Uterus (tissue), 4 donors: ENCODE results near the gene NECTIN4. TPM values are rescaled to one million over a fixed set of nuclear protein-coding genes. Genes with fewer than 3 reads are reported as not detected.
A peak's percentile ranks its signal among the peaks of the same experiment; 100 is the strongest.

Experiments
- DNase-seq, 2 donors: peaks; one replicate each; pipeline ENCODE4 v3.0.0-alpha.2; 2019 to 2020
- H3K27ac ChIP-seq, 2 donors: fragments of 200-600 bp; sonication (generic); 1 replicate in 1 of 2; 2 replicates in 1 of 2; pipeline ENCODE4 v1.5.1; 2016 to 2018
- H3K27me3 ChIP-seq, 2 donors: fragments of 200-600 bp; sonication (generic); one replicate each; pipeline ENCODE4 v1.5.1; 2018 to 2019; ENCODE audit warnings: control low read depth in 1 of 2
- H3K36me3 ChIP-seq, 2 donors: fragments of 200-600 bp; sonication (generic); one replicate each; pipeline ENCODE4 v1.5.1; 2019; ENCODE audit warnings: control low read depth in 1 of 2
- H3K4me1 ChIP-seq, 2 donors: fragments of 200-600 bp; sonication (generic); one replicate each; pipeline ENCODE4 v1.5.1; 2018 to 2019; ENCODE audit warnings: control low read depth in 1 of 2
- H3K4me3 ChIP-seq, 2 donors: fragments of 200-600 bp; sonication (generic); 1 replicate in 1 of 2; 2 replicates in 1 of 2; pipeline ENCODE4 v1.5.1; 2018 to 2019; ENCODE audit warnings: mild to moderate bottlenecking in 1 of 2
- H3K9me3 ChIP-seq, 2 donors: fragments of 200-600 bp; sonication (generic); one replicate each; pipeline ENCODE4 v1.5.1; 2019; ENCODE audit warnings: control low read depth in 1 of 2
- CTCF ChIP-seq, 4 experiments: fragments of 200-600 bp in 2 of 4; fragments of 450-650 bp in 2 of 4; sonication (generic) in 2 of 4; IDR thresholded peaks; one replicate each; pipeline ENCODE4 v1.5.1; 2016 to 2019; ENCODE audit warnings: antibody characterized with exemption in 4 of 4, mild to moderate bottlenecking in 2 of 4, moderate library complexity in 1 of 4
- POLR2A ChIP-seq, 2 donors: fragments of 450-650 bp; IDR thresholded peaks; one replicate each; pipeline ENCODE4 v1.6.1; 2016; ENCODE audit warnings: antibody characterized with exemption in 2 of 2, mild to moderate bottlenecking in 1 of 2, moderate library complexity in 1 of 2
- intact Hi-C: fragments of 100-400 bp; cut with DNase I; formaldehyde crosslinking; loops from one replicate; pipeline ENCODE4 v1.15.1; 2023; ENCODE audit warnings: low total_unique reads
- total RNA-seq, 4 donors: library from RNA; depleted of rRNA in 3 of 4; stranded (reverse); fragments of >200 nt in 3 of 4; gene quantifications; one replicate each; pipeline versions ENCODE4 v1.1.0 to v1.2.4, GENCODE V29; 2014 to 2023
- donor health status: DM: yes; HTN: yes; CAD: no.

The NECTIN4 gene
- total RNA-seq, 4 donors from 2014 or later = 2.1 TPM; not detected in 3

DNA sequence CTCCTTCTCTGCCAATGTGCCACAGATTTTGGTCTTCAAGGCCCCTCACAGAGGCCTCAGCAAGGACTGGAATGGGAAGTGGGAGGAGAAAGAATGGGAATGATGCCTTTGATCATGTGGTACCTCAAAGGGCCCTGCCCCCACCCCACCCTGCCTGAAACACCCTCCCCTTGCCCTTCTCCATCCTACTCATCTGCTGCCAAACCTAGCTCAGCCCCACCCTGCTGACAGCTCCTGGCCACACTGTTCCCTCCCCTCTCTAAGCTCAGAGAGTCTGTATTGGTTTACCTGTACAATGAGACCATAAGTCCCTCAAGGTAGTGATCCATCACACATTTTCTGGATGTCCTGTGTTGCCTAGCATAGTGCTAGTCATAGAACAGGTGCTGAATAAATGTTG is 12.9 kb downstream of the NECTIN4 start:
- Histone ChIP-seq H3K4me3 (no peak overlapping the region), H3K36me3 (no peaks in the 10 kb centered on the region), H3K27me3 (no peaks in the 10 kb centered on the region), H3K4me1 (no peaks in the 10 kb centered on the region), H3K27ac (no peak overlapping the region), H3K9me3 (no peaks in the 10 kb centered on the region)
- intact Hi-C loops = no loop called here
- TF ChIP-seq POLR2A (IDR thresholded peaks at IDR 0.05) = no peak
- TF ChIP-seq CTCF (IDR thresholded peaks at IDR 0.05) = no peak
- DNase-seq = no peak

GRCh38 chr1:161074676-161075368 is 14.5 kb downstream of the NECTIN4 start:
- no peaks in the 10 kb centered on the region for H3K36me3 ChIP-seq
- no peak overlapping the region for H3K27ac ChIP-seq
- no peak overlapping the region for H3K4me3 ChIP-seq
- no peak for DNase-seq
- no peaks in the 10 kb centered on the region for H3K9me3 ChIP-seq
- H3K4me1 ChIP-seq = no peaks in the 10 kb centered on the region
- no peak for TF ChIP-seq POLR2A (IDR thresholded peaks at IDR 0.05)
- no peak for TF ChIP-seq CTCF (IDR thresholded peaks at IDR 0.05)
- no peaks in the 10 kb centered on the region for H3K27me3 ChIP-seq
- intact Hi-C loops = no loop called here

GRCh38 chr1:161073474-161074121 is 15.8 kb downstream of the NECTIN4 start:
- TF ChIP-seq CTCF (IDR thresholded peaks at IDR 0.05) = no peak
- TF ChIP-seq POLR2A (IDR thresholded peaks at IDR 0.05) = no peak
- Histone ChIP-seq H3K9me3 (no peaks in the 10 kb centered on the region), H3K36me3 (no peaks in the 10 kb centered on the region), H3K27me3 (no peaks in the 10 kb centered on the region), H3K4me3 (no peak overlapping the region), H3K4me1 (no peaks in the 10 kb centered on the region), H3K27ac (no peak overlapping the region)
- intact Hi-C loops = no loop called here
- DNase-seq = no peak

DNA sequence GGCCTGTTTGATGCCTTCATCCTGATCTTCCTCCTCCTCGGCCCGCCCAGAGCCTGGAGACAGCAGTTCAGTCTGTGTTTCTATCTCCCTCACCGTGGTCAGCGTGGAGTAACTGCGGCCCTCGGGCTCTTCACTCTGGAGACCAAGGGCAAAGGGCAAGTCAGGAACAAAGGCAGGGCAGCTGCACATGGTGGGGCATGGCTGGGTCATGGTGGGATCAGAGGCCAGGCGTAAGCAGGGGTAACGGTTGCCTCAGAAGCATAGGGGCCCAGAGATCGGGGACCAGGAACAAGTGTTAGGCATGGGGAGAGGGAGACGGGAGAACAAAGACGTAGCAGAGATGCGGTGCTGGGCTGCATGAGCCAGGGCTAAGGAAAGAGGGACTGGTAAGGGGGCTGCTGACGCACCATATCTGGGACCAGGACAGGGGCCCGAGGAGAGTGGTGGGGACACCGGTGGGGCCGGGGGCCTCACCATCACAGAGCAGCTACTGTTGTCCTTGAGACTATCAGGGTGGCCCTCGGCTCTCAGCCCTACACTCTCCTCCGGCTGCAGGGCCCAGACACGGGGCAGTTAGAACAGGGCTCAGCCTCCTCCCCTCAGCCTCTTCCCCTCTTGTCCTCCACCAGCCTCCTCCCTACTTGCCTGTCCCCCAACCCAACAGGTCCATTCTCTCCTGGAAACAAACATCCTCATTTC is 16.5 kb downstream of the NECTIN4 start:
- Histone ChIP-seq H3K36me3 (no peaks in the 10 kb centered on the region), H3K27me3 (no peaks in the 10 kb centered on the region), H3K4me1 (no peaks in the 10 kb centered on the region), H3K9me3 (no peaks in the 10 kb centered on the region), H3K4me3 (no peak overlapping the region), H3K27ac (no peak overlapping the region)
- DNase-seq = no peak
- no peak for TF ChIP-seq POLR2A (IDR thresholded peaks at IDR 0.05)
- TF ChIP-seq CTCF (IDR thresholded peaks at IDR 0.05) = no peak
- intact Hi-C loops = no loop called here

- DNase-seq = no peak
- intact Hi-C loops = no loop called here
- no peak overlapping the region for H3K4me3 ChIP-seq
- no peaks in the 10 kb centered on the region for H3K9me3 ChIP-seq
- H3K27me3 ChIP-seq = no peaks in the 10 kb centered on the region
- TF ChIP-seq POLR2A (IDR thresholded peaks at IDR 0.05) = no peak
- TF ChIP-seq CTCF (IDR thresholded peaks at IDR 0.05) = peak in 3 of 4 experiments; percentile 14 to 35 (median 22)
- no peak overlapping the region for H3K27ac ChIP-seq
- H3K4me1 ChIP-seq = no peaks in the 10 kb centered on the region
- H3K36me3 ChIP-seq = no peaks in the 10 kb centered on the region
These were observed 17.4 kb downstream of the NECTIN4 start for GRCh38 chr1:161071886-161072371.
